ENCODE data around the gene MBD3L1.
A peak's percentile ranks its signal among the peaks of the same experiment; 100 is the strongest.

The MBD3L1 gene
- total RNA-seq, result 0 reads per million in 2 donors

DNA sequence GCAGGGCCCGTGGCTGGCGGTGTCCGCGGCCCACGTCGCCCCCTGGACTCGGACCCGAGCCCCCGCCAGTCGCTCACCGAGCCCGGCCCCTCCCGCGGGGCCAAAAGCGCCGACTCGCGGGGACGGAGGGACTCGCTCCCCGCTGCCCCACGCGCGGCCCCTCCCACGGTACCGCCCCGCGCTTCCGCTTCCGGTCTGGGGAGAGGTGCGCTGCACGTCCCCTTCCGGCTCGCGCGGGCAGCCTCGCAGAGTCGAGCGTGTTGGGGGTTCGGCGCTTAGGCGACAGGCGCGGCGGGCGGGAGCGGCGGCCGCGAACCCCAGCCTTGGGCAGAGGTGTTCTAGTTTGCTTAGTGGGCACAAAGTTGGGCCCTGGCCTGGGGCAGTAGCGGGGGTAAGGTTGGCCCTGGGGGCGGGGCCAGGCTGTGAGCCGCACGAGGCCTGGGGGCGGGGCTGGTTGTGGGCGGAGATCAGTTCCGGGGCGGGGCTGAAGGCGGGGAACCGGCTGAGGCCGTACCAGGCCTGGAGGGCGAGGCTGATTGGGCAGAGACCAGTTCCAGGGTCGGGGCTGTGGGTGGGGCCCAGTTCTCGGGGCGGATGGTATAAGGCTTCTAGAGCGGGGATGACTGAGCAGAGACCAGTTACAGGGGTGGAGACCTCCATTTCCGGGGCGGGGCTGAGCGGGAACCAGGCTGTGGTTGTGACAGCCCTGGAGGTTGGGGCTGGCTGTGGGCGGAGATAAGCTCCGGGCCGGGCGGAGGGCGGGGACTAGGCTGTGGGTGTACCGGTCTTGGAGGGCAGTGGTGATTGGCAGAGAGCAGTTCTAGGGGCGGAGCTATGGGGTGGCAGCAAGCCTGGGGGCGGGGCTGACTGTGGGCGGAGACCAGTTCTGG, at the start of gene MBD3L1, which contains the start of gene ZNF558:
Gene MBD3L1 (plus strand): TSS at position 246 of the 890 bp plus-strand sequence. CDS start 10,302 bp downstream, outside the sequence.
Gene ZNF558 (minus strand): TSS at position 173 of the 890 bp plus-strand sequence. CDS start 9,645 bp downstream, outside the sequence.
- DNase-seq, result peak; percentile 99

GRCh38 chr19:8794823-8795222, 37.4 kb upstream of the MBD3L1 start:
- DNase-seq, result no peak

DNA sequence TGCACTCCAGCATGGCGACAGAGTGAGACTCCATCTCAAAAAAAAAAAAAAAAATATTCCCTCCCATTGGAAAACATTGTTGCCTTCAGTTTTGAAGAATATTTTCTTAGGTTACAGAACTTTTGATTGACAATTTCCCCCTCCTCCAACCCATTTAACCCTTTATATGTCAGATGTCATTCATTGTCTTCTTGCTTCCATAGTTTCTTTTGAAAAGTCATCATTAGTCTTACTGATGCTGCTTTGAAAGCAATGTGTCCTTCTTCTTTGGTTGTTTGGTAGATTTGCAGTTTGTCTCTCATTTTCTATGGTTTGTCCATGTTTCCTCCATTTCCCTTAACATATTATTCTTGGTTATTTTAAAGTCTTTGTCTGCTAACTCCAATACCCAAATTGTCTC, 25.5 kb upstream of the MBD3L1 start:
- DNase-seq, result no peak

DNA sequence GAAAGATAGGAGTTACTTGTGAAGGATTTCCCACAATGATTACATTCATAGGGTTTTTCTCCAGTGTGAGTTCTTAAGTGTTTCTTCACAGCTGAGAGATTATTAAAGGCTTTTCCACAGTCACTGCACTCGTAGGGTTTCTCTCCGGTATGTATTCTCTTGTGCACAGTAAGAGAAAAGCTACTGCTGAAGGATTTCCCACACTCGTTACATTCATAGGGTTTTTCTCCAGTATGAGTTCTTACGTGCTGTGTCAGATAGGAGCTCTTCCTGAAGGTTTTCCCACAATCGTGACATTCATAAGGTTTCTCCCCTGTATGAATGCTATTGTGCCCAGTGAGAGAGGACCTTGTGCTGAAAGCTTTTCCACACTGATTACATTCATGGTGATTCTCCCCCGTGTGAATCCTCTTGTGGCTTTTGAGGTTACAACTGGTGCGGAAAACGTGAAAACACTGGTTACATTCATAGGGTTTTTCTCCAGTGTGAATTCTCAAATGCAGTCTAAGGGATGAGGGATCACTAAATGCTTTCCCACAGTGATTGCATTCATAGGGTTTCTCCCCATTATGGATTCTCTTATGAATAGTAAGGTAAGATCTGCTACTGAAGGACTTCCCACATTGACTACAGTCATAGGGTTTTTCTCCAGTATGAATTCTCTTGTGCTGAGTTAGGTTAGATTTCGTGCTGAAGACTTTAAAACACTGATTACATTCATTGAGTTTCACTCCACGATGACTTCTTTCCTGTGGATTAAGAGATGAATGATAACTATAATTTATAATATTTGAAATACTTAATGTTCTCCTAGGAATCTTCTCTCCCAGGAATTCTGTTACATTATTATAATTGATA, 20.6 kb upstream of the MBD3L1 start:
- DNase-seq, result no peak

- DNase-seq, result no peak
Observed at GRCh38 chr19:8814176-8814575, 18.0 kb upstream of the MBD3L1 start.

- DNase-seq, result no peak
Observed at GRCh38 chr19:8815780-8816179, 16.4 kb upstream of the MBD3L1 start.

DNA sequence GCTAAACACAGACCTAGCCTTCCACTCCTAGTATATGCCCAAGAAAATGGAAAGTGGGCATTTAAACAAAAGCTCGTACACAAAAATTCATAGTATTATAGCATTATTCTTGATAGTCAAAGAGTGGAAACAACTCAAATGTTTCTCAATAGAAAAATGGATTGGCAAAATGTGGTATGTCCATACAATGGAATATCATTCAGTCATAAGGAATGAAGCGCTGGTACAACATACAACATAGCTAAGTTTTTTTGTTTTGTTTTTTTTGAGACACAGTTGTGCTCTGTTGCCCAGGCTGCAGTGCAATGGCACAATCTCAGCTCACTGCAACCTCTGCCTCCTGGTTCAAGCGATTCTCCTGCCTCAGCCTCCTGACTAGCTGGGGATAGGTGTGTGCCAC, 11.9 kb upstream of the MBD3L1 start:
- DNase-seq, result no peak

- DNase-seq, result no peak
Observed at GRCh38 chr19:8821748-8822241, 10.4 kb upstream of the MBD3L1 start.

DNA sequence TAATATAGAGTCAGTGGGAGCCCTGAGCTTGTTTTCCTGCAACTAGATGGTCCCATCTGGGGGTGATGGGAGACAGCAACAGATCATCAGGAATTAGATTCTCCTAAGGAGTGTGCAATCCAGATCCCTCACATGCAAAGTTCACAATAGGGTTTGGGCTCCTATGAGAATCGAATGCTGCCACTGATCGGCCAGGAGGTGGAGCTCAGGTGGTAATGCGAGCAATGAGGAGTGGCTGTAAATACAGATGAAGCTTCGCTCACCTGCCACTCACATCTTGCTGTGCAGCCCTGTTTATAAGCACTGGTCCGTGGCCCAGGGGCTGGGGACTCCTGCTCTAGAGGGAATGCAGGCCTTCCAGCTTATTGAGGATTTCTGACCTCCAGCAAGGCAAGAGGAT, 5.8 kb upstream of the MBD3L1 start:
- no peak for DNase-seq

DNA sequence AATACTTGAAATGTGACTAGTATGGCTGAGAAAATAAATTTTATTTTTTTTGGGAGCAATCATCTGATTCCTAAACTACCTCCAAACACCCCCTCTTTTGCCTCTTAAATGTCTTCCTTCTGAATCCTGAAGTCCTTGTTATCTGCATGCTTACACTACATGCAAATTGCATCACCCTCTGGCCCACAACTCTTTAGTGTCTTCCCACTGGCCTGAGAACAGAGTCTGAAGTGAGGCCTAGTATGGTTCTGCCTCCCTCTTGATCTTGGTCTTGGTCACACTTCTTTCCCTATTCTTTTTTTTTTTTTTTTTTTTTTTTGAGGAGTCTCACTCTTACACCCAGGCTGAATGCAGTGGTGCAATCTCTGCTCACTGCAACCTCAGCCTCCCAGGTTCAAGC, 4.9 kb upstream of the MBD3L1 start:
- DNase-seq, result no peak

- no peak for DNase-seq
Observed at GRCh38 chr19:8831373-8831772, 804 bp upstream of the MBD3L1 start.

DNA sequence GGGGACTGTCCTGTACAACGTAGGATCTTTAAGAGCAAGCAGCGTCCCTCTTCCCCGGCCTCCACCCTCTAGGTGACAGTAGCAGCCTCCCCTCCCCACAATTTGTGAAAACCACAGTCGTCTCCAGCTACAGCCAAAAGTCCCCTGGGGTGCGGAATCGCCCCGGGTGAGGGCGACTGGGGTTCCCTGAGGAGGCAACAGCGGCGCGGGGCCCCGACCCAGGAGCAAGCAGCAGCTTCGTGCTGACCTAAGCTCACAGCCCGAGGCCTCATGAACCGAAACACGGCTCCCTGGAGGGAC, 395 bp upstream of the MBD3L1 start:
- no peak for DNase-seq

GRCh38 chr19:8835446-8835845, 3.3 kb downstream of the MBD3L1 start:
- DNase-seq, result no peak

GRCh38 chr19:8835877-8836276, 3.7 kb downstream of the MBD3L1 start:
- no peak for DNase-seq

DNA sequence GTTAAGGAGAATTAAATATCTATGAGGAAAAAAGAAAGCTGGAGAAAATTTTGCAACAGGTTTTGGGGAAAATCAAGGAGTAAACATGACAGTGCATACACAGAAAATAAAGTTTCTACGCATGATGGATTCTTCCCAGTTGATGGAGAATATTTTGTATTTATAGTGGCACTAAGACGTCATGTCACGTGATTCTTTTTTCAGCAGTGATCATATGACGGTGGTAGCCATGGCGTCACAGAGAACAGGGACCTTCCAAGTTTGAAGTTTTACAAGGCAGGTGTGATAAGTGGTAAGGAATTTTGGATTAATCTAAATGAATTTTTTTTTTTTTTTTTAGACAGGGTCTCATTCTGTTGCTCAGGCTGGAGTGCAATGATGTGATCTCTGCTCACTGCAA, 8.5 kb downstream of the MBD3L1 start:
- DNase-seq, result no peak

DNA sequence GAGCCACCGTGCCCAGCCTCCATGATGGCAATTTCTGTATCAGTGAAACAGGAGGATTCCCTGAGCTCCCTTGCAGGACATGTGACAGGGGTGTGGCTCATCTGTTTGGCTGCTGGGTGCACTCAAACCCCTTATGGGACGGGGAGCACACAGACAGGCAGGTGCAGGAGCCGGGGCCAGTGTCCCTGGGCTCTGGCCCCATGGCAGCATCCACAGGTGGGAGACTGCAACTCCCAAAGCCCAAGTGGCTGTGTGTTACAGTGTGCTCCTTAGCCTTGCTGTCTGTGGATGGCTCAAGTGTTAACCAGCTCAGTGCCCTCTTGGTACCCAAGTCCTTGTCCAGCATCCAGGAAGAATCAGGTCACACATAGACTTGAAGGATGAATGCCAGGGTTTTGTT, 14.6 kb downstream of the MBD3L1 start:
- no peak for DNase-seq

GRCh38 chr19:8849232-8849631, 17.1 kb downstream of the MBD3L1 start:
- no peak for DNase-seq

GRCh38 chr19:8850488-8850887, 18.3 kb downstream of the MBD3L1 start:
- no peak for DNase-seq

DNA sequence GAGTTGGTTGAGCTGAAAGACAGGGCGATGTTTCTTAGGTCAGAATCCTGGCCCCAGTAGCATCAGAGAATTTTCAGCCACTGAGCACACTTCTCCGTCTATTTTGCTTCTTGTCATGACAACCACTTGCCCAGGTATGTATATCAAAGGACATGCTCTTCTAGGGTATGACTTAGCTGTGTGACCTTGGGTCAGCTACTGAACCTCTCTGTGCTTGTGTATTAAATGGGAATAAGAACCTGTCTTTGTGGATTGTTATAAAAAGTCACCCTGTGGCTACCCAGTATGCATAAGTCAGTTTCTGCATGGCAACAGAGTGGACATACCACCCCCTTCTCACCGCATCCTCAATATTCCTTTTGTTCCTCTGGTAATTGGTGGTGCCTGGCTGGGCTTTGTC, 26.1 kb downstream of the MBD3L1 start:
- no peak for DNase-seq

DNA sequence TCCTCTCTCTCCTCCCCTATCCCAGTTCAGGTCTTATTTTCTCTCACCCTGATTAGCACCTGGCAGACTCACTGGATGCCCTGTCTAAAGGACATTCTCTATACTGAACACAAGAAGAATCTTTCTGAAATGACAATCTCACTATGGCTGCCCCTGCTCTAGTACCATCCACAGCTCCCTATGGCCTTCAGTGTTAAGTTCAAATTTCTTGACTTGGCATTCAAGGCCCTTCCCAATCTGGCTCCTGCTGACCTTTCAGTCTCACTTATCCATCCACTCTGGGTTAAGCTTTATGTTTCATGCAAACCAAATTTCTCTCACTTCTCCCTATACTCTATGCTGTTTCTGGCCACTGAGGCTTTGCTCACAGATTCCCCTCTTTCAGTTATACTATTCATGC, 34.2 kb downstream of the MBD3L1 start:
- DNase-seq, result no peak

DNA sequence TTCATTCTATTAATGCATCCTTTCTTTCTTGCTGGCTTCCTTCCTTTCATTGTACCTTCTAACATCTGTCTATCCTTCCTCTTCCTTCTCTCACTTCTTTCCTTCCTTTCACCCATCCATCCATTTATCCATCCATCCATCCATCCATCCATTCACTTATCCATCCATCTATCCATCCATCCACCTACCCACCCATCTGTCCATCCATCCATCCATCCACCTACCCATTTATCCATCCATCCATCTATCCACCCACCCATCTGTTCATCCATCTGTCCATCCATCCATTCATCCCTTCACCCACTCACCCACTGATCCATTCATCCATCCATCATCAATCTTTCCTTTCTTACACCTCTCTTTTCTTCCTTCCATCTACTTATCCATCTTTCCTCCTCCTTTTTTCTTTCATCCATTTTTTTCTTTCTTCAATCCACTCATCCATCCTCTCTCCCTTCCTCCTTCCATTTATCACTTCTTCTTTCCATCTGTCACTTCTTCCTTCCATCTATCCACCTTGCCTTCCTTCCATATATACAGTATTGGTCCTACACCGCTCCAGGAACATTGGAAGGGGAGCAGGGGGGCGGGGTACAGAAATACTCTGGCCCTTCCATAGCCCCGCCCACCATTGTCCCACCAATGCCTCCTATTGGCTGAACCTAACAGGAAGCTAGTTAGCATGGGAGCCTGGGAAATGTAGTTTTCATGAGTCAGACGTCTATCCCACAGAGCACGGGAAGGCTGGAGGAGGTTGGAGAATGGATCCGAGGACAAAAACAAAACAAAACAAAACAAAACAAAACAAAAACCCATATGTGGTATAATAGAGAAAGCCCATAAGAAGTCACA, 45.9 kb downstream of the MBD3L1 start:
- no peak for DNase-seq

GRCh38 chr19:8880868-8881488, 48.8 kb downstream of the MBD3L1 start:
- no peak for DNase-seq
